ENCODE measurements around the gene PRAMEF14.
"Not testable (repeated sequence)": the region's sequence is repeated elsewhere in the genome, so short reads cannot be mapped to it uniquely, and the experiment has no call there.

The PRAMEF14 gene, protein sequence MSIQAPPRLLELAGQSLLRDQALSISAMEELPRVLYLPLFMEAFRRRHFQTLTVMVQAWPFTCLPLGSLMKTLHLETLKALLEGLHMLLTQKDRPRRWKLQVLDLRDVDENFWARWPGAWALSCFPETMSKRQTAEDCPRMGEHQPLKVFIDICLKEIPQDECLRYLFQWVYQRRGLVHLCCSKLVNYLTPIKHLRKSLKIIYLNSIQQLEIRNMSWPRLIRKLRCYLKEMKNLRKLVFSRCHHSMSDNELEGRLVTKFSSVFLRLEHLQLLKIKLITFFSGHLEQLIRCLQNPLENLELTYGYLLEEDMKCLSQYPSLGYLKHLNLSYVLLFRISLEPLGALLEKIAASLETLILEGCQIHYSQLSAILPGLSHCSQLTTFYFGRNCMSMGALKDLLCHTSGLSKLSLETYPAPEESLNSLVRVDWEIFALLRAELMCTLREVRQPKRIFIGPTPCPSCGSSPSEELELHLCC

DNA sequence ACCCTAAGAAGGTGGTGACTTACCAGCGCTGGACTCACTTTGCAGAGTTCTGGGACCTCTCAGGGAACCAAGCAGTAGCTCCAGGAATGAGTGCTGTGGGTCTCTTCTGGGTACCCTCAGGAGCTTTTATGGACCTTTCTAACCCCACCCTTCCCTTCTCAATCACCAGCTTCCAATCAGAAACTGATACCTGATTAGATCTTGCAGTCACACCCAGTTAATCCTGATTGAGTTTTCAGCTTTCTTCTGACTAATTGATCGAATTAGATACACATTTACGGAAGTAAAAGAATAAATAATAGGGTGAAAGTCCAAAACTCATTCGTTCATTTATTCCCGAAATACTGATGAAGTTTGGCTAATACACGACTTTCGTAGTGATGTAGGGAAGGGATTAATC lies at the start of gene PRAMEF14:
TSS of gene PRAMEF14 (minus strand) at position 101 of the 400 bp plus-strand sequence. CDS start 1,820 bp downstream, outside the sequence.
- DNase-seq (ENCODE audit: low read depth in 2 of 2) = not testable (repeated sequence)

- DNase-seq (ENCODE audit: low read depth in 2 of 2) = not testable (repeated sequence)
Observed at GRCh38 chr1:13395311-13395710, 48.4 kb upstream of the PRAMEF14 start.

DNA sequence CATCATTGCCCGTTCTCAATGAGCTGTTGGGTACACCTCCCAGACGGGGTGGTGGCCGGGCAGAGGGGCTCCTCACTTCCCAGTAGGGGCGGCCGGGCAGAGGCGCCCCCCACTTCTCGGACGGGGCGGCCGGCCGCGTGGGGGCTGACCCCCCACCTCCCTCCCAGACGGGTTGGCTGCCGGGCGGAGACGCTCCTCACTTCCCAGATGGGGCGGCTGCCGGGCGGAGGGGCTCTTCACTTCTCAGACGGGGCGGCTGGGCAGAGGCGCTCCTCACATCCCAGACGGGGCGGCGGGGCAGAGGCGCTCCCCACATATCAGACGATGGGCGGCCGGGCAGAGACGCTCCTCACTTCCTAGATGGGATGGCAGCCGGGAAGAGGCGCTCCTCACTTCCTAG lies 47.8 kb upstream of the PRAMEF14 start:
- not testable (repeated sequence) for DNase-seq (ENCODE audit: low read depth in 2 of 2)

- DNase-seq (ENCODE audit: low read depth in 2 of 2) = not testable (repeated sequence)
Observed at GRCh38 chr1:13393004-13393403, 46.1 kb upstream of the PRAMEF14 start.

DNA sequence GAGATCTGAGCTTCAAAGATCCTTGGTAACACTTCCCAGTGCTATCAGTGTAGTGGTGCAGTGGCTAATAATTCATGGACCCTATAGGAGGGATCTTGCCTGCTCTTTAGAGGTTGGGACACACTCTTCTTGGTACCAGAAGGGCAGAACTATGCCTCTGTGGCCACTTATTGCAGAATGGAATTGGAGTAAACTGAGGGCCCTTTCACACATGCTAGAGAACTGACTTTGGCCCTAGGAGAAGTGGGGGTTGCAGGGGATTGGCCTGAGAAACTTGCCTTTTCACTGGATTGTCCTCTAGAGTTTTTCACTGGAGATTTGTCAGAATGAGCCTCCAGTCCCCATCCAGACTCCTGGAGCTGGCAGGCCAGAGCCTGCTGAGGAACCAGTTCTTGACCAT lies 42.4 kb upstream of the PRAMEF14 start, which contains the start of gene PRAMEF17:
TSS of gene PRAMEF17 (plus strand) at position 301 of the 400 bp plus-strand sequence. CDS start at position 327, 26 bp downstream.
- not testable (repeated sequence) for DNase-seq (ENCODE audit: low read depth in 2 of 2)

DNA sequence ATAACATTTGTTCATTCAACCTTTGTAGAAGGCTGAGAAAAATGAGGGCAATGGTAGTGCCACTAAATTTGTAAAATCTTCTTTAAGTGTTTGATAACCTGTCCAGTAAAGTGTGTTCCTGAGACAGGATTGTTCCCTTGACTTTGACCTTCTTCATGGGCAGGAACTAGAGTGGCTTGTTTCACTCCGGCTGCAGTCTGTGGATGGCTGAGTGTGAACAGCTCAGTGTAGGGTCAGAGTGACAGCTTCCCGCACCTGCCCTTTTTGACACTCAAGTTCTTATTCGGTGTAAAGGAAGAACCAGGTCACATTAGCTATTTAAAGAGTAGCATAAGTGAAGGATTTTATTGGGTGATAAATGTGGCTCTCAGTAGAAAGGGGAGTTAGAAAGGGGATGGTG lies 33.4 kb upstream of the PRAMEF14 start:
- not testable (repeated sequence) for DNase-seq (ENCODE audit: low read depth in 2 of 2)

- DNase-seq (ENCODE audit: low read depth in 2 of 2) = not testable (repeated sequence)
Observed at GRCh38 chr1:13378983-13379382, 32.0 kb upstream of the PRAMEF14 start.

- not testable (repeated sequence) for DNase-seq (ENCODE audit: low read depth in 2 of 2)
Observed at GRCh38 chr1:13368544-13368943, 21.6 kb upstream of the PRAMEF14 start.

GRCh38 chr1:13366536-13366935 lies 19.6 kb upstream of the PRAMEF14 start:
- not testable (repeated sequence) for DNase-seq (ENCODE audit: low read depth in 2 of 2)

- not testable (repeated sequence) for DNase-seq (ENCODE audit: low read depth in 2 of 2)
Observed at GRCh38 chr1:13364928-13365327, 18.0 kb upstream of the PRAMEF14 start.

DNA sequence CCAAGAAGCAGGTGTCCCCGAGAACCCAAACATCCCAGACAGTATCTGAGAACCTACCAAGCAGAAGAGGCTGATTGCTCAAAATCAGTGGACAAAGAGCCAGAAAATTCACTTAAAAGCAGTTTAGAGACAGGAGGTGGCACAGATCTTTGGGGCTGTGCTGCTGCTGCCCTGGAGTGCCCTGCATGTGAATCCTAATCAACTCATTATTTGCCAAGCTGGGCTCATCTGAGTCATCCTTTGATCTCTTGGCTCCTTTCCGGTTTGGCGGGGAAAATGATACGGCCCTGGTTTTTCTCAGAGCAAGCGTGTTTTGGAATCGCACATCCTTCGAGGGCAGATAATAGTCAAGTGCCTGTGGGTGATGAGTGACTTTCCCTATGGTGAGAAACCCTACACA lies 15.4 kb upstream of the PRAMEF14 start:
- DNase-seq (ENCODE audit: low read depth in 2 of 2) = not testable (repeated sequence)

GRCh38 chr1:13356774-13357173 lies 9.8 kb upstream of the PRAMEF14 start:
- DNase-seq (ENCODE audit: low read depth in 2 of 2) = peak in 1 of 2 donors; percentile 3

DNA sequence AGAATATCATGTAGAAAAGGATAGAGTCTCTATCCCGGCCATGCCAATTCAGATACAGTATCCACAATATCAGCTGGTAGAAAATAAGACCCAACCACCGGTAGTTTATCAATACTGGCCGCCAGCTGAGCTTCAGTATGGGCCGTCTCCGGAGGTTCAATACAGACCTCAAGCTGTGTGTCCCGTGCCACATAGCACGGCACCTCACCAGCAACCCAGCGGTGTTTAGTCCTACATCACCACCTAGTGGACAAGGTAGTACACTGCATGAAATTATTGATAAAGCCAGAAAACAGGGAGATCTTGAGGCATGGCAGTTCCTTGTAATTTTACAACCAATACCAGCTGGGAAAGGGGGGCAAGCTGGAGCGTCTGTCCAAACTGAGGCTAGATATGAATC lies 7.5 kb upstream of the PRAMEF14 start:
- DNase-seq (ENCODE audit: low read depth in 2 of 2) = not testable (repeated sequence)

GRCh38 chr1:13353476-13353875 lies 6.5 kb upstream of the PRAMEF14 start:
- DNase-seq (ENCODE audit: low read depth in 2 of 2) = not testable (repeated sequence)

DNA sequence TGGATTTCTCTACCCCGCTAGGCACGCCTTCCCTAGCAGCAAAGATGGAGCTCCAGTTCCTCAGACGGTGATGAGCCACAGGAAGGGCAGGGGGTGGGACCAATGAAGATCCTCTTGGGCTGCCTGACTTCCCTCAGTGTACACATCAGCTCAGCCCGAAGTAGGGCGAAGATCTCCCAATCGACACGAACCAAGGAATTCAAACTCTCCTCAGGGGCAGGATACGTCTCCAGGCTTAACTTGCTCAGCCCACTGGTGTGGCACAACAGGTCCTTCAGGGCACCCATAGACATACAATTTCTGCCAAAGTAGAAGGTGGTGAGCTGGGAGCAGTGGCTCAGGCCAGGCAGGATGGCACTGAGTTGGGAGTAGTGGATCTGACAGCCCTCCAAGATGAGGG lies 4.4 kb downstream of the PRAMEF14 start:
- not testable (repeated sequence) for DNase-seq (ENCODE audit: low read depth in 2 of 2)

- DNase-seq (ENCODE audit: low read depth in 2 of 2) = not testable (repeated sequence)
Observed at GRCh38 chr1:13315281-13315680, 31.7 kb downstream of the PRAMEF14 start, which contains the start of gene PRAMEF15. PRAMEF15 (plus strand) TSS chr1:13315581; CDS start chr1:13318408, 2,827 bp downstream.

DNA sequence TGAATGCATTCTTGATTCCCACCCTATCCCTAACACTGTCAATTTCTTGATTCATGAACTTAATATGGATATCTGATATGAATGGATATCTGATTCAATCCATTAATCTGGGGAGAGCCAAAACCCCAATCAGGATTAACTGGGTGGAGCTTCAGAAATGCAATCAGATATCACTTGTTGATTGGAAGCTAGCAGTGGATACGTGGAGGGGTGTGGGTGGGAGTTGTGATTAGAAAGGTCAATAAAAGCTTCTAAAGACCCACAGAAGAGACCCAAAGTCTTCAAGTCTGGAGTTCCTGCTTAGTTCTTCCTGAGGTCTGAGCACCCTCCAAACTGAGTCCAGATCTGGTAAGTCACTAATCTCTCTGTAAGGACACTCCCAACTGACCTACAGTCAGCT lies 43.7 kb downstream of the PRAMEF14 start, which contains the start of gene PRAMEF33:
TSS of gene PRAMEF33 (plus strand) at position 301 of the 400 bp plus-strand sequence. CDS start 2,416 bp downstream, outside the sequence.
- not testable (repeated sequence) for DNase-seq (ENCODE audit: low read depth in 2 of 2)

- not testable (repeated sequence) for DNase-seq (ENCODE audit: low read depth in 2 of 2)
Observed at GRCh38 chr1:13302197-13302596, 44.7 kb downstream of the PRAMEF14 start.

DNA sequence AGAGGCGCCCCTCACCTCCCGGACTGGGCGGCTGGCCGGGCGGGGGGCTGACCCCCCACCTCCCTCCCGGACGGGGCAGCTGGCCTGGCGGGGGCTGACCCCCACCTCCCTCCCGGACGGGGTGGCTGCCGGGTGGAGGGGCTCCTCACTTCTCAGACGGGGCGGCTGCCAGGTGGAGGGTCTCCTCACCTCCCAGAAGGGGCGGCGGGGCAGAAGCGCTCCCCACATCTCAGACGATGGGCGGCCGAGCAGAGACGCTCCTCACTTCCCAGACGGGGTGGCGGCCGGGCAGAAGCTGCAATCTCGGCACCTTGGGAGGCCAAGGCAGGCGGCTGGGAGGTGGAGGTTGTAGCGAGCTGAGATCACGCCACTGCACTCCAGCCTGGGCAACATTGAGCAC lies 48.2 kb downstream of the PRAMEF14 start:
- not testable (repeated sequence) for DNase-seq (ENCODE audit: low read depth in 2 of 2)

DNA sequence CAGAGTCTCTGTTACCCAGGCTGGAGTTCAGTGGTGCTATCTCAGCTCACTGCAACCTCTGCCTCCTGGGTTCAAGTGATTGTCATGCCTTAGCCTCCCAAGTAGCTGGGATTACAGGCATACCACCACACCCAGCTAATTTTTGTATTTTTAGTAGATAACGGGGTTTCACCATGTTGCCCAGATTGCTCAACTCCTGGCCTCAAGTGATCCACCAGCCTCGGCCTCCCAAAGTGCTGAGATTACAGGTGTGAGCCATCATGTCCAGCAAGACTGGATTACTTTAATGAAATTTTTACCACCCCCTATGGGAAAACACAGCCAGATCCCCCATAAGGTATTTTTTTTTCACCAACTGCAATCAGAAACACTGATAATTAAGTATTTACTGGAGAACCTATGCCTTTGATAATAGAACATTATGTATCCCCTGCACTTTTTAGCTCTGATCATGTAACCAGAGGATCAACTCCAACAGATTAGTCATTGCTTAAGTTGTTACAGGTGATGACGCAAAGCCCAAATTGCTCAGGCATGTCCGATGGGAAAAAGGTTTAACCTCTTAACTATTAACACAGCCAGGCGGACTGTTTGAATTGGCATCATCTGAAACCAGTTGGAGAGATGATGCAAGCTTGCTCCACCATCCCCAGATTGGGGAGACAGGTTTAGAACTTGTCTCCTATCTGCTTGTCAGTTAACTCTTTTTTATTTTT lies 49.6 kb downstream of the PRAMEF14 start:
- not testable (repeated sequence) for DNase-seq (ENCODE audit: low read depth in 2 of 2)
